HAP-1 (cell line): Measurements from ENCODE around the gene MRPL33.

Experiments used
- DNase-seq, 2 experiments: peaks; one replicate each; pipeline ENCODE4 v3.0.0-alpha.2; 2016 to 2020; ENCODE audit warnings: low spot score in 2 of 2
- H3K27me3 ChIP-seq: fragments of 250-450 bp; sonication (Bioruptor Pico); 2 replicates; pipeline ENCODE4 v1.5.1; 2020; ENCODE audit warnings: low read depth, mild to moderate bottlenecking, moderate library complexity
- H3K36me3 ChIP-seq: fragments of 250-450 bp; sonication (Bioruptor Pico); replicated peaks from 2 replicates; pipeline ENCODE4 v1.5.1; 2020; ENCODE audit warnings: mild to moderate bottlenecking
- H3K4me1 ChIP-seq: fragments of 250-450 bp; sonication (Bioruptor Pico); 2 replicates; pipeline ENCODE4 v1.5.1; 2020; ENCODE audit warnings: mild to moderate bottlenecking
- H3K4me3 ChIP-seq: fragments of 250-450 bp; sonication (Bioruptor Pico); 2 replicates; pipeline ENCODE4 v1.5.1; 2020; ENCODE audit warnings: mild to moderate bottlenecking, moderate library complexity
- H3K9me3 ChIP-seq: fragments of 250-450 bp; sonication (Bioruptor Pico); 2 replicates; pipeline ENCODE4 v1.5.1; 2020; ENCODE audit warnings: mild to moderate bottlenecking, moderate library complexity
- in situ Hi-C: fragments of 300-500 bp; cut with MboI; formaldehyde crosslinking; loops from 3 replicates; pipeline ENCODE4 v1.14.3; 2020; ENCODE audit warnings: low sequenced_read_pairs, inconsistent platforms, mixed read lengths

Gene MRPL33

GRCh38 chr2:27771548-27772335 lies at the start of gene MRPL33:
Gene MRPL33, plus strand, starts transcription at chr2:27771719. Its CDS starts 59 bp downstream, at chr2:27771778.
- in situ Hi-C loops = no loop called here
- DNase-seq = peak; percentile 88 to 97
- peaks cover 13% of the 10 kb centered on the region; the same call in 1 of the 2 replicates for H3K4me1 ChIP-seq
- H3K9me3 ChIP-seq = no peaks in the 10 kb centered on the region; the same call in 1 of the 2 replicates
- no peaks in the 10 kb centered on the region for H3K27me3 ChIP-seq
- peaks cover 13% of the 10 kb centered on the region; the same call in 1 of the 2 replicates for H3K36me3 ChIP-seq
- H3K4me3 ChIP-seq = peak within 1 kb of the TSS; percentile 89

GRCh38 chr2:27721884-27722485 lies 49.5 kb upstream of the MRPL33 start:
- Histone ChIP-seq H3K4me1 (no peaks in the 10 kb centered on the region), H3K4me3 (no peak overlapping the region), H3K27me3 (no peaks in the 10 kb centered on the region), H3K36me3 (no peaks in the 10 kb centered on the region), H3K9me3 (no peaks in the 10 kb centered on the region)
- no peak for DNase-seq
- in situ Hi-C loops = no loop called here

- H3K27me3 ChIP-seq = no peaks in the 10 kb centered on the region
- H3K4me3 ChIP-seq = no peak overlapping the region
- DNase-seq = peak; percentile 69 to 78
- H3K9me3 ChIP-seq = no peaks in the 10 kb centered on the region
- no peaks in the 10 kb centered on the region for H3K36me3 ChIP-seq
- no peaks in the 10 kb centered on the region for H3K4me1 ChIP-seq
- in situ Hi-C loops = no loop called here
Observed at GRCh38 chr2:27723372-27724144, 48.0 kb upstream of the MRPL33 start.

- H3K36me3 ChIP-seq = no peaks in the 10 kb centered on the region
- no peaks in the 10 kb centered on the region for H3K4me1 ChIP-seq
- in situ Hi-C loops = no loop called here
- no peak for DNase-seq
- H3K9me3 ChIP-seq = no peaks in the 10 kb centered on the region
- H3K27me3 ChIP-seq = no peaks in the 10 kb centered on the region
- H3K4me3 ChIP-seq = no peak overlapping the region
Observed at GRCh38 chr2:27724191-27724590, 47.3 kb upstream of the MRPL33 start.

GRCh38 chr2:27724905-27725701 lies 46.4 kb upstream of the MRPL33 start:
- Histone ChIP-seq H3K4me1 (no peaks in the 10 kb centered on the region), H3K36me3 (no peaks in the 10 kb centered on the region), H3K4me3 (no peak overlapping the region), H3K27me3 (no peaks in the 10 kb centered on the region), H3K9me3 (no peaks in the 10 kb centered on the region)
- in situ Hi-C loops = no loop called here
- DNase-seq = no peak

GRCh38 chr2:27727257-27727656 lies 44.3 kb upstream of the MRPL33 start:
- no peak for DNase-seq
- in situ Hi-C loops = no loop called here
- H3K4me3 ChIP-seq = no peak overlapping the region

GRCh38 chr2:27728081-27728858 lies 43.2 kb upstream of the MRPL33 start:
- Histone ChIP-seq H3K36me3 (no peaks in the 10 kb centered on the region), H3K4me1 (no peaks in the 10 kb centered on the region), H3K9me3 (no peaks in the 10 kb centered on the region), H3K27me3 (no peaks in the 10 kb centered on the region), H3K4me3 (no peak overlapping the region)
- DNase-seq = no peak
- in situ Hi-C loops = no loop called here

More at GRCh38 chr2:27727257-27727656, 44.3 kb upstream of the MRPL33 start:
- Histone ChIP-seq H3K36me3 (no peaks in the 10 kb centered on the region), H3K27me3 (no peaks in the 10 kb centered on the region), H3K9me3 (no peaks in the 10 kb centered on the region), H3K4me1 (no peaks in the 10 kb centered on the region)

GRCh38 chr2:27729198-27729597 lies 42.3 kb upstream of the MRPL33 start:
- Histone ChIP-seq H3K36me3 (no peaks in the 10 kb centered on the region), H3K9me3 (no peaks in the 10 kb centered on the region), H3K4me1 (no peaks in the 10 kb centered on the region), H3K4me3 (no peak overlapping the region), H3K27me3 (no peaks in the 10 kb centered on the region)
- DNase-seq = no peak
- in situ Hi-C loops = no loop called here

GRCh38 chr2:27729614-27730013 lies 41.9 kb upstream of the MRPL33 start:
- H3K9me3 ChIP-seq = no peaks in the 10 kb centered on the region
- in situ Hi-C loops = no loop called here
- no peaks in the 10 kb centered on the region for H3K27me3 ChIP-seq
- H3K4me1 ChIP-seq = no peaks in the 10 kb centered on the region
- H3K36me3 ChIP-seq = no peaks in the 10 kb centered on the region
- DNase-seq = no peak
- H3K4me3 ChIP-seq = no peak overlapping the region

- no peak overlapping the region for H3K4me3 ChIP-seq
- in situ Hi-C loops = no loop called here
- no peak for DNase-seq
- H3K27me3 ChIP-seq = no peaks in the 10 kb centered on the region
- no peaks in the 10 kb centered on the region for H3K9me3 ChIP-seq
- H3K4me1 ChIP-seq = no peaks in the 10 kb centered on the region
- H3K36me3 ChIP-seq = no peaks in the 10 kb centered on the region
Observed at GRCh38 chr2:27730261-27730662, 41.3 kb upstream of the MRPL33 start.

- Histone ChIP-seq H3K4me3 (no peak overlapping the region), H3K36me3 (no peaks in the 10 kb centered on the region), H3K27me3 (no peaks in the 10 kb centered on the region), H3K9me3 (no peaks in the 10 kb centered on the region), H3K4me1 (no peaks in the 10 kb centered on the region)
- no peak for DNase-seq
- in situ Hi-C loops = no loop called here
Observed at GRCh38 chr2:27730980-27731691, 40.4 kb upstream of the MRPL33 start.

GRCh38 chr2:27734305-27734704 lies 37.2 kb upstream of the MRPL33 start:
- Histone ChIP-seq H3K4me3 (no peak overlapping the region), H3K9me3 (no peaks in the 10 kb centered on the region), H3K4me1 (no peaks in the 10 kb centered on the region), H3K36me3 (no peaks in the 10 kb centered on the region), H3K27me3 (no peaks in the 10 kb centered on the region)
- in situ Hi-C loops = no loop called here
- DNase-seq = no peak
